BLaER1 (cell line): ENCODE measurements around the gene SDCBP2.
A peak's percentile ranks its signal among the peaks of the same experiment; 100 is the strongest.

Experiments
- H3K27ac ChIP-seq: shearing (Covaris generic); formaldehyde crosslinking; 2 replicates; pipeline ENCODE4 v1.8.1; 2022
- H3K27me3 ChIP-seq: shearing (Covaris generic); formaldehyde crosslinking; 2 replicates; pipeline ENCODE4 v1.8.1; 2022
- H3K36me3 ChIP-seq: shearing (Covaris generic); formaldehyde crosslinking; 2 replicates; pipeline ENCODE4 v1.8.1; 2022
- H3K4me1 ChIP-seq: shearing (Covaris generic); formaldehyde crosslinking; 2 replicates; pipeline ENCODE4 v1.8.1; 2022
- H3K4me2 ChIP-seq: shearing (Covaris generic); formaldehyde crosslinking; 2 replicates; pipeline ENCODE4 v1.8.1; 2022
- H3K4me3 ChIP-seq: shearing (Covaris generic); formaldehyde crosslinking; 2 replicates; pipeline ENCODE4 v1.8.1; 2022
- H3K9ac ChIP-seq: shearing (Covaris generic); formaldehyde crosslinking; 2 replicates; pipeline ENCODE4 v1.8.1; 2022
- H3K9me3 ChIP-seq: shearing (Covaris generic); formaldehyde crosslinking; 2 replicates; pipeline ENCODE4 v1.8.1; 2022
- H4K20me1 ChIP-seq: shearing (Covaris generic); formaldehyde crosslinking; 2 replicates; pipeline ENCODE4 v1.8.1; 2022
- Cebpa-rat ChIP-seq: shearing (Covaris generic); IDR thresholded peaks from 2 replicates; pipeline ENCODE4 v1.8.1; 2022

Gene SDCBP2

DNA sequence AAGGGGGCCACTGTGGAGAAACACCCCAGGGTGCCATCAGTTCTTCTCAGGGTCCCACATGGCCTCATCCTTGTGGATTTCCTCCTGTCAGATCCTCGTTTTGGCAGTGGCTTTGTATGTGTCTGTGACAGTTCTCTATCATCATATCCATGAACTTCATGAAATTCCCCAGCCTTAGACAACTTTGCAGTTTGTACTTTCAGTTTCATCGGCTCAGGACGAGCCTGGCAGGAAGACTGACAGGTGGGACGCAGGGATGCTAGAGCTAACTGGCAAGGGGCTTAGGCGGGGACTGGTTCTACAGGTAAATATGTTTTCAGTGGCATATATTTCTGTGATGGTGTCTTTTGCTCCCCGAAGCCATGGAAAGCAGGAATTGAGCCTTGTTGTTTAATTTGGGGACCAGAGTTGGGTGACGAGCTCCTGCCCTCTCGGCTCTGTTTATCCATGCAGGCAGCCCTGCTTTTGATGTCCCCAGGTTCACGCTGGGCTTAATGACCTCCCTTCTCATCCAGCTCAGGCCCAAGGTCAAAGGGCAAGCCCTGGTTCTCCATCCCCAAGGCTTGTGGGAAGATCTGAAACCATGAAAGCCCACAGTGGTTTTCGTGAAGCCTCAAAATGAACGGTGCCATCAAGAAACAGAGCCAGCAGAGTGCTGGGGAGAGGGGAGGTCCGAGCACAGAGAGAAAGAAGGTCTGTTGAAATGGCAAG lies 11.2 kb downstream of the SDCBP2 start:
- no peaks in the 10 kb centered on the region for H3K36me3 ChIP-seq
- no peaks in the 10 kb centered on the region for H3K27me3 ChIP-seq
- H3K4me3 ChIP-seq = no peak overlapping the region
- no peaks in the 10 kb centered on the region for H4K20me1 ChIP-seq
- H3K27ac ChIP-seq = no peak overlapping the region
- no peak overlapping the region for H3K9ac ChIP-seq
- no peaks in the 10 kb centered on the region for H3K9me3 ChIP-seq
- H3K4me1 ChIP-seq = peaks cover 14% of the 10 kb centered on the region
- H3K4me2 ChIP-seq = no peak overlapping the region
- TF ChIP-seq Cebpa-rat = no peak

GRCh38 chr20:1315804-1316203 lies 13.1 kb downstream of the SDCBP2 start:
- no peak for TF ChIP-seq Cebpa-rat
- Histone ChIP-seq H3K27ac (no peak overlapping the region), H3K4me2 (no peak overlapping the region), H3K4me1 (peaks cover 8% of the 10 kb centered on the region), H3K36me3 (no peaks in the 10 kb centered on the region), H3K9ac (no peak overlapping the region), H3K9me3 (no peaks in the 10 kb centered on the region), H3K4me3 (no peak overlapping the region), H3K27me3 (no peaks in the 10 kb centered on the region), H4K20me1 (no peaks in the 10 kb centered on the region)

DNA sequence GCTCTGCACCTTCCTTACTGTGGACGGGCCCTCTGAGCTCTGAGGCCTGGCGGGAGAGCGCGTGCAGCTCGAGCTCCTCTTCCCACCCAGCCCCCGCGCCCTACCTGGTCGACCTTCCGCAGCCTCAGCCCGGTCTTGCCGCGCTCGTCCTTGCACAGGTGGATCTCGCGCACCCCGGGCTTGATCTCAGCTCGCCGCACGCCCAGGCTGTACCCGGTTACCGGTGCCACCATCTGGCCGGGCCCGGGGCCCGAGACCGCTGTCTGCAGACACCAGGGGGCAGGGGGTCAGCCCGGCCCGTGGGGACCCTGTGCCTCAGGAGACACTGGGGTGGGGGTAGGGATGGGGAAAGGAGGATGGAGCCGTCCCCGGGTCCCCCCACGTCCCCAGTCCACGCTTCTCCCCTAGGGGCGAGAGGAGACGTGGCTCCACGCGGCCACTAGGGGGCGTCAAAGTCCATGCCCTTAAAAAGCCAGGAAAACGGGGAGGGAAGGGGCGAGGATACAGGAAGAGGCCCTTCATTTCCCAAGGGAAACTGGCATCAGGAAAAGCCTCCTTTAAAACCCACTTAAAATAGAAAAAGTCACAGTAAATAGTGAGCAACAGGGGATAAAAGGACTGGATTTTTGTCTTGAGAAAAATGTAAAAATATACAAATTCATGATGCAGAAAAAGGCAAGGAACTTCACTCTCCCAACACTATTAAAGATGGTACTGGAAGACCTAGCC lies 15.5 kb downstream of the SDCBP2 start:
- Histone ChIP-seq H3K9ac (no peak overlapping the region; the same call in 1 of the 2 replicates), H3K27ac (no peak overlapping the region), H3K4me1 (peaks cover 8% of the 10 kb centered on the region), H3K27me3 (no peaks in the 10 kb centered on the region), H3K4me2 (peak overlapping the region; percentile 18), H3K36me3 (no peaks in the 10 kb centered on the region), H3K4me3 (no peak overlapping the region), H4K20me1 (no peaks in the 10 kb centered on the region), H3K9me3 (no peaks in the 10 kb centered on the region)
- no peak for TF ChIP-seq Cebpa-rat

DNA sequence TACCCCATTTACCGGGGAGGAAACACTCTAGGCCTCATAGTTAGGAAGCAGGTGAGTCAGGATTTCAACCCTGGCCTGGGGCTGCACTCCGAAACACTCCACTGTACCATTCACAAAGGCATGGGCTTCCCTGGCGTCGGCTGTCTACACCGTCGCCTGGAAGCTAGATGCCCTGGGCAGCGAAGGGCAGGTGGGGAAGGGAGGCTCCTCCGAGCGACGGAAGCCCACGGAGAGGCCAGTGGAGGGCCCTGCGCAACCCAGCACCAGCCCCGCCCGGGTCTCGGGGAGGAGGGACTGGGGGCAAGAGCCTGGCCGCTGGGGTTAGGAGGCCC lies 16.1 kb downstream of the SDCBP2 start:
- H4K20me1 ChIP-seq = no peaks in the 10 kb centered on the region

DNA sequence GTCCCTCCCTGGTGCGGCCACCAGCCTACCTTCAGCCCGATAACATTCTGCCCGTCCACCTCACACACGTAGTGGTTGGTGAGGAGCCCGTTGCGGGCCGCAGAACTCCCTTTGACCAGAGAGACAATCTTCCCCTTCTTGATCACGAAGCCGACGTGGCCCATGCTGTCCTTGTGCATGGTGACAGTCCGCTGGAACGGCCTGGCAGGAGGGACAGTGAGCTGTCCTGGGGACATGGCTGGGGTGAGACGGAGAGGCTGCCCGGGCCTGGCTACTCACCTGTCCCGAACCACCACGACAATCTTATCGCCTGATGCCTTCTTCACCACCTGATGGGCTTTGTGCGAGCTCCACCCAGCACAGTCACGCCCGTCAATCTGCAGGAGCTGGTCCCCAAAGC lies 16.6 kb downstream of the SDCBP2 start:
- Histone ChIP-seq H3K27me3 (no peaks in the 10 kb centered on the region), H4K20me1 (no peaks in the 10 kb centered on the region), H3K27ac (no peak overlapping the region), H3K4me2 (no peak overlapping the region), H3K36me3 (no peaks in the 10 kb centered on the region), H3K9me3 (no peaks in the 10 kb centered on the region), H3K9ac (no peak overlapping the region), H3K4me3 (no peak overlapping the region), H3K4me1 (peaks cover 8% of the 10 kb centered on the region)
- TF ChIP-seq Cebpa-rat = no peak

More for the DNA sequence above, 16.1 kb downstream of the SDCBP2 start:
- no peaks in the 10 kb centered on the region for H3K27me3 ChIP-seq
- no peaks in the 10 kb centered on the region for H3K9me3 ChIP-seq
- H3K4me1 ChIP-seq = peaks cover 8% of the 10 kb centered on the region
- no peak overlapping the region for H3K4me3 ChIP-seq
- no peaks in the 10 kb centered on the region for H3K36me3 ChIP-seq
- no peak overlapping the region for H3K27ac ChIP-seq
- no peak for TF ChIP-seq Cebpa-rat
- H3K4me2 ChIP-seq = no peak overlapping the region
- H3K9ac ChIP-seq = no peak overlapping the region

- no peak overlapping the region for H3K27ac ChIP-seq
- H4K20me1 ChIP-seq = no peaks in the 10 kb centered on the region
- no peaks in the 10 kb centered on the region for H3K9me3 ChIP-seq
- TF ChIP-seq Cebpa-rat = no peak
- H3K4me1 ChIP-seq = peaks cover 8% of the 10 kb centered on the region
- no peak overlapping the region for H3K4me2 ChIP-seq
- H3K36me3 ChIP-seq = no peaks in the 10 kb centered on the region
- no peaks in the 10 kb centered on the region for H3K27me3 ChIP-seq
- H3K9ac ChIP-seq = no peak overlapping the region
- no peak overlapping the region for H3K4me3 ChIP-seq
Measured at GRCh38 chr20:1310506-1311190, 18.3 kb downstream of the SDCBP2 start.

- no peak for TF ChIP-seq Cebpa-rat
- no peak overlapping the region for H3K27ac ChIP-seq
- no peak overlapping the region for H3K4me2 ChIP-seq
- H3K9ac ChIP-seq = no peak overlapping the region
- no peak overlapping the region for H3K4me3 ChIP-seq
- H3K27me3 ChIP-seq = no peaks in the 10 kb centered on the region
- H4K20me1 ChIP-seq = no peaks in the 10 kb centered on the region
- H3K9me3 ChIP-seq = no peaks in the 10 kb centered on the region
- H3K4me1 ChIP-seq = peaks cover 8% of the 10 kb centered on the region
- no peaks in the 10 kb centered on the region for H3K36me3 ChIP-seq
Measured at GRCh38 chr20:1310071-1310470, 18.9 kb downstream of the SDCBP2 start.

- H3K4me3 ChIP-seq = no peak overlapping the region
Measured at GRCh38 chr20:1309439-1309847, 19.5 kb downstream of the SDCBP2 start.

DNA sequence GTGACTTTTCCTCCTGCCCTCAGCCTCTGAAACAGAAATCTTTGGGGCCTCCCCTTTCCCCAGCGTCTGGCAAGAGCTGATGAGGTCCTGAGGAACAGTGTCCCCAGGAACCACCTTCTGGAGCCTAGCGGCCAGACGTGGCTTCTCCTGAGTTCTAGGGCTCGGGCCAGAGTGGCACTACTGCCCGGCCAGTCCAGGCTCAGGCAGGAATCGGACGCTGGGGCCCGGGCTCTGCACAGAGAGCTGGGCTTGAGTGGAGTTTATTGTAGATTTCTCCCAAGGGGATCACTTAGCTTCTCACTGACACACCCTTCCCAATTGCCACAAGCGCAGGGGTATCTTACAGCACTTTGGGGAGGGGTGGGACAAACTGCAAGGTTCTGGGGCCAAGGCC lies 20.2 kb downstream of the SDCBP2 start:
- Histone ChIP-seq H3K4me2 (no peak overlapping the region), H3K9ac (no peak overlapping the region), H3K27ac (no peak overlapping the region), H3K4me3 (no peak overlapping the region), H3K27me3 (no peaks in the 10 kb centered on the region), H3K4me1 (peaks cover 5% of the 10 kb centered on the region), H3K36me3 (no peaks in the 10 kb centered on the region), H3K9me3 (no peaks in the 10 kb centered on the region), H4K20me1 (no peaks in the 10 kb centered on the region)
- TF ChIP-seq Cebpa-rat = no peak

More at GRCh38 chr20:1309439-1309847, 19.5 kb downstream of the SDCBP2 start:
- H3K36me3 ChIP-seq = no peaks in the 10 kb centered on the region
- no peaks in the 10 kb centered on the region for H4K20me1 ChIP-seq
- peaks cover 8% of the 10 kb centered on the region for H3K4me1 ChIP-seq
- H3K27ac ChIP-seq = no peak overlapping the region
- H3K9me3 ChIP-seq = no peaks in the 10 kb centered on the region
- H3K4me2 ChIP-seq = no peak overlapping the region
- no peak for TF ChIP-seq Cebpa-rat
- H3K27me3 ChIP-seq = no peaks in the 10 kb centered on the region
- no peak overlapping the region for H3K9ac ChIP-seq
